LoVo (cell line): ENCODE measurements around the gene DHRS3.
"Not testable (repeated sequence)": the region's sequence is repeated elsewhere in the genome, so short reads cannot be mapped to it uniquely, and the experiment has no call there.

Experiments used
- DNase-seq: peaks from one replicate; pipeline ENCODE4 v3.0.0-alpha.2; 2016; ENCODE audit warnings: low spot score

DHRS3 gene

GRCh38 chr1:12617901-12618660, at the start of gene DHRS3:
Gene DHRS3, minus strand, starts transcription at chr1:12618210. Its CDS starts 862 bp downstream, at chr1:12617348.
- peak; percentile 85 for DNase-seq

- DNase-seq: no peak
Measured at GRCh38 chr1:12666141-12666735, 48.2 kb upstream of the DHRS3 start.

GRCh38 chr1:12665511-12665910, 47.5 kb upstream of the DHRS3 start:
- DNase-seq: no peak

GRCh38 chr1:12662556-12662955, 44.5 kb upstream of the DHRS3 start:
- DNase-seq: no peak

GRCh38 chr1:12661606-12662219, 43.7 kb upstream of the DHRS3 start:
- no peak for DNase-seq

- DNase-seq: peak; percentile 73
Measured at GRCh38 chr1:12658531-12659453, 40.8 kb upstream of the DHRS3 start.

- not testable (repeated sequence) for DNase-seq
Measured at GRCh38 chr1:12657885-12658512, 40.0 kb upstream of the DHRS3 start.

- DNase-seq: no peak
Measured at GRCh38 chr1:12657060-12657884, 39.3 kb upstream of the DHRS3 start.

- DNase-seq: no peak
Measured at GRCh38 chr1:12656575-12656974, 38.6 kb upstream of the DHRS3 start.

- peak; percentile 11 for DNase-seq
Measured at GRCh38 chr1:12654657-12655056, 36.6 kb upstream of the DHRS3 start.

GRCh38 chr1:12654004-12654567, 36.1 kb upstream of the DHRS3 start:
- no peak for DNase-seq

GRCh38 chr1:12649971-12650421, 32.0 kb upstream of the DHRS3 start:
- no peak for DNase-seq

GRCh38 chr1:12648741-12649140, 30.7 kb upstream of the DHRS3 start:
- no peak for DNase-seq

- DNase-seq: not testable (repeated sequence)
Measured at GRCh38 chr1:12645401-12645800, 27.4 kb upstream of the DHRS3 start.

GRCh38 chr1:12644829-12645228, 26.8 kb upstream of the DHRS3 start:
- DNase-seq: no peak

GRCh38 chr1:12644237-12644636, 26.2 kb upstream of the DHRS3 start:
- DNase-seq: no peak

- no peak for DNase-seq
Measured at GRCh38 chr1:12643785-12644184, 25.8 kb upstream of the DHRS3 start, which contains the start of gene AADACL4. Gene AADACL4, plus strand, starts transcription at chr1:12644085. Its CDS starts 462 bp downstream, at chr1:12644547.

- no peak for DNase-seq
Measured at GRCh38 chr1:12643079-12643478, 25.1 kb upstream of the DHRS3 start.

GRCh38 chr1:12640958-12641272, 22.9 kb upstream of the DHRS3 start:
- no peak for DNase-seq

- no peak for DNase-seq
Measured at GRCh38 chr1:12640237-12640957, 22.4 kb upstream of the DHRS3 start.
